OCI-M1 (cell line): ENCODE results near the gene SSU72.
"Not testable (repeated sequence)": the region's sequence is repeated elsewhere in the genome, so short reads cannot be mapped to it uniquely, and the experiment has no call there.

ENCODE experiments used
- DNase-seq: peaks from one replicate; lab custom pipeline; 2025; lab: John Stamatoyannopoulos, UW

The SSU72 gene

DNA sequence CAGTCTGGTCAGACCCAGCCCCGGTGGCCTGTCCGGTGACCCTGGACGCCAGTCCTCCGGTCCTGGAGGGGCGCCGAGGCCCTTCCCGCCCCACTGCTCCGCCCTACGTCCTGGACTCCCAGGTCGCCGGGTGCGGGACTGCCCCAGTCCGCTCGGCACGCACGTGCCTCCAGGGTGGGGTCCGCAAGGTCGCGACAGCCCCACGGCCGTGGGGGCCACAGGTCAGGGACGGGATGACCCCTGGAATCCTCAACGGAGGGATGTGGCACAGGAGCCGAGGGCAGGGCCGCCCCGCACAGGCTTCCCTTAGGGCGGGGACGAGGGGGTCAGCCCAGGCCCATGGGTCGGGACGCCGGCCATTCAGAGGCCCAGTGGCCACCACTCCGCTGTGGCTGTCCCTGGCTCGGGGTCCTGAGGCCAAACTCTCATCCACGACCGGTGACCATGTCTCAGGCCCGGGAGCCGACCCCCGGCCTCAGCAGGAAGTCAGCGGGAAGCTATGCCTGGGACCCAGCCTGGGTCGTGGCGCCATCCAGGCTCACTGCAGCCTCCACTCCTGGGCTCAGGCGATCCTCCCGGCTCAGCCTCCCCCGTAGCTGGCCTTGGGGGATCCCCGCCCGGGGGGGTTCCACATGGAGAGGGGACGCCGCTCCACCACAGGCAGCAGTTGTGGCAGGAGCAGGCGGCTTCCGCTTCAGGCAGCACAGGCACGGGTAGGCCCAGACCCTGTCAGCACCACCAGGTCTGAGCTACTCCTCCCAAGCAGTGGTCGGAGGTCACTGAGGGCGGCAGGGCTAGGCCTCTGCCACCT, 33.6 kb downstream of the SSU72 start:
- DNase-seq = no peak

DNA sequence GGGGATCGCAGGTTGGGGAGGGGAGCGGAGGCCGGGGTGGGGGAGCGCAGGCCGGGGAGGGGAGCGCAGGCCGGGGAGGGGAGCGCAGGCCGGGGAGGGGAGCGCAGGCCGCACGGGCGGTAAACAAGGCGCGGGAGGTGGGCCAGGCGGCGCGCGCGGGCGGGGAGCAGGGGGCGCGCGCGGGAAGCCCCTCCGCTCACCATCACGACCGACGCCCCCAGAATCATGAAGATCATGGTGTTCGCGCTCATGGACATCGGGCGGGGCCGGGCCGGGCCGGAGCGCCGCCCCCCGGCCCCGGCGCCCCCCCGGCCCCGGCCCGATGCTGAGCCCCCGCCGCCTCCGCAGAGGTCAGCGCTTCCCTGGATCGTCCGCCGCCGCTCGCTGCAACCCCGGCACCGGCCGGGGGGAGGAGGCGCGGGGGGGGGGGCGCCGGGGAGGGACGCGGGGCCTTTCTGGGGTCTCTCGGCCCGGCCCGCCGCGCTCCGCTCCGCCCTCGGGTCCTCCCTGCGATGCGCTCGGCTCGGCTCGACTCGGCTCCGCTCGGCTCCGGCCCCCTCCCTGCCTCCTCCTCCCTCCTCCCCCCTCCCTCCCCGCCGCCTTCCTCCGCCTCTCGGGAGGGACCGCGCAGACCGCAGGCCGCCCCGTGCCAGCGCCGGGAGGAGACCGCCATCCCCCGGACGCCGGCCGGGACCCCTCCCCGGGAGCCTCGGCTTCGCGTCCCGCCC, 34.4 kb downstream of the SSU72 start, which contains the start of gene TMEM240:
Gene TMEM240 (minus strand): TSS at position 535 of the 728 bp plus-strand sequence. CDS start 278 bp downstream, at position 257.
- no peak for DNase-seq

DNA sequence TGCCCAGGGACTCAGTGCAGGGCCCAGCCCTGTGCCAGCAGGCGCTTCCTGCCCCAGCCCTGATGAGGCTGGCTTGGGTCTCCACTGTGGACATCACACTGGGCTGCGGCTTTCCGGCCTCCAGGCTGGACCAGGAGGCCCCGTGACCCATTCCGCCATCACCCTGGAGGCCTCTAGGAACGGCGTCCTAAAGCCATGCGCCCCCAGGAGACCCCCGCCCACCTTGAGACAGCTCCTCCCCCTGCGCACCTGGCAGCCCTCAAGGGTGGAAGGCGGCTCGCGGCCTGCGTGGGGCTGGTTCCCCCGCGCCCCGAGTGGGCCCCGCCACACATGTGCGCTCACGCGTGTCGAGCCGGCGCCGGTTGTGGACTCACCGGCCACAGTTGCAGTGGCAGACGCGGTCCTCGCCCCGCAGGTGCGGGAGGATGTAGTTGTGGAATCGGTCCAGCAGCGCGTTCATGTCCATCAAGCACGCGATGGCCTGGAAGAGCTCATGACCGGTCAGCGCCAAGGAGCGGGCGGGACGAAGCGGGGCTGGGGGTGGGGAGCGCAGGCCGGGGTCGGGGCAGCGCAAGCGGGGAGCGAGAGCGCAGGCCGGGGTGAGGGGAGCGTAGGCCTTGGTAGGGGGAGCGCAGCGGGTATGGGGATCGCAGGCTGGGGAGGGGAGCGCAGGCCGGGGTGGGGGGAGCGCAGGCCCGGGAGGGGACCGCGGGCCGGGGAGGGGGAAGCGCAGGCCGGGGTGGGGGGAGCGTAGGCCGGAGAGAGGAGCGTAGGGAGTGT, 35.2 kb downstream of the SSU72 start:
- no peak for DNase-seq

DNA sequence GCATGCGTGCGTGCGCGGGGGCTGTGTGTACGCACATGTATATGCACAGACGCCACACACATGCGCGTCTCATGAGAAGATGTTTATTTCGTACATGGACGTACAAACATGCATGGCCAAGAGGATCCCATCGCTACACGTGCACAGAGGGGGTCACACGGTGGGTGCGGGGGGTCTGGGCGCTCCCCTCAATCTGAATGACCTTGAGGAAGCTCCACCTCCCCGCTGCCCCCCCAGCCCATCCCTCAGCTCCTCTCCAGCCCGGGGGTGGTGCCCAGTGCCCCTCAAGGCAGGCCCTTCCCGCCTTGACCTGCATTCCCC, 35.7 kb downstream of the SSU72 start:
- DNase-seq = no peak

DNA sequence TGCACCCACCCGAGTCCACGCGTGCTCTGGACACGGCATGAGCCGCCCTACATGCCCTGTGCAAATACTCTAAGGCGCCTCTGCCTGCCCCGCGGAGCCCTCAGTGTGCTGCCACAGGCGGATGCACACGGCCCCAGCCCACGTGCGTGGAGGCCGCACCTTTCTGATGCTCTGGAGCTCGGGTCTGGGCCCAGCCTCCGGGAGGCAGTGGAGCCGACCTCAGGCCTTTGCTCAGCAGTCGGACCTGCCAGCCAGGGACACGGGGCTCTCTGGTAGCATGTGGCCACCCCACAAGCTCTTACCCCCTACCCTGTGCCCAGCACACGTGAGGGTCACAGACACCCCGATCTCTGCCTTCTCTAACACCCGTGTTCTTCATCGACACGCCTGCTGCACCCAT, 36.3 kb downstream of the SSU72 start:
- no peak for DNase-seq

DNA sequence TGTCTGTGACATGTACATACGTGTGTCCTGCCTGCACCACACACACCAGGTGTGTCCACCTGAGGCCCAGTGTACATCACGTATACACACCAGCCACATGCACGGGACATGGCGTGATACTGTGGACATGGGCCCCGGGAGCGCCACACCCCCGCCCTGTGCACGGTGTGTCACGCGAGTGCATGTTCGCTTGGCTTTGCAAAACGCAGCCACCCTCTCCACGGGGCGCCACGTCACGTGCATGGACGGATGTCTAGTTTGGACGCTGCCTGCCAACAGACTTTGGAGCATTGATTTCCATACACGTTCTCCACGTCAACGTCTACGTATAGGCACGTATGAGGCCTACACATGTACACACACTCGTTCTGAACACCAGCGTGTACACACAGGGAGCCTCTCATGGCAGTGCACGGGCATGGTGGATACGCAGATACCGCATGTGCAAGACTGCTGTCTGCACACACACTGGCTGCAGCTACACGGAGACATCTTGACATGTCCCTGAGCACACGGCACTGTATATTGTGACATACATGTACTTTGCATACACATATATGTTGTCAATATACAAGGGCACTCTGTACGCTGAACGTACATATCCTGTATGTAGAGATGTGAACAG, 36.9 kb downstream of the SSU72 start:
- no peak for DNase-seq

DNA sequence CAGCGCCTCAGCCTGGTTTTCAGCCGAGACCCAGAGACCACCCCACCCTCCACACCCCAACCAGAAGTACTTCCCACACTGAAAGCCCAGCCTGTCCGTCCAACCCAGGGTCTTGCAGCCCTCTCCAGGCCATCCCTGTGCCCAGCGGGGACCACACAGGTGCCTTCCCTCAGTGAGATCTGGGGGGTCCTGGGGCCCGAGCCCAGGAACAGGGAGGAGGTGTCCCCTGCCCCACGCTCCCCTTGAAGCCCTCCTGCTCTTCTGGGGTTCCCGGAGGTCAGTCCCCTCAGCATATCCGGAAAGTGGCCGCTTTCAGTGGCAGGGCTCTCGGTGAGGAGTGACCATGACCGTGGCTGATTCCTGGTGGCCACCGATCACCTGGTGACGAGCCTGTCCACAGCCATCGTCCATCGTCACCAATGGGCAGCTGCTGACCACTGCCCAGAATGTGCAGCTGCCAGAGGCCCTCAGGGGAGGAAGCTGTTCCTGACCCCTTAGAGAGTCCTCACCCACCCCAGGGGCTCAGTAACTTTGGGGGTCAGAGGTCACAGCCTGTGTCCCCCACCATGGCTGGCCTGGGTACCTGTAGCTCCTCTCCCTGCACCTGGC, 37.6 kb downstream of the SSU72 start:
- DNase-seq = no peak

DNA sequence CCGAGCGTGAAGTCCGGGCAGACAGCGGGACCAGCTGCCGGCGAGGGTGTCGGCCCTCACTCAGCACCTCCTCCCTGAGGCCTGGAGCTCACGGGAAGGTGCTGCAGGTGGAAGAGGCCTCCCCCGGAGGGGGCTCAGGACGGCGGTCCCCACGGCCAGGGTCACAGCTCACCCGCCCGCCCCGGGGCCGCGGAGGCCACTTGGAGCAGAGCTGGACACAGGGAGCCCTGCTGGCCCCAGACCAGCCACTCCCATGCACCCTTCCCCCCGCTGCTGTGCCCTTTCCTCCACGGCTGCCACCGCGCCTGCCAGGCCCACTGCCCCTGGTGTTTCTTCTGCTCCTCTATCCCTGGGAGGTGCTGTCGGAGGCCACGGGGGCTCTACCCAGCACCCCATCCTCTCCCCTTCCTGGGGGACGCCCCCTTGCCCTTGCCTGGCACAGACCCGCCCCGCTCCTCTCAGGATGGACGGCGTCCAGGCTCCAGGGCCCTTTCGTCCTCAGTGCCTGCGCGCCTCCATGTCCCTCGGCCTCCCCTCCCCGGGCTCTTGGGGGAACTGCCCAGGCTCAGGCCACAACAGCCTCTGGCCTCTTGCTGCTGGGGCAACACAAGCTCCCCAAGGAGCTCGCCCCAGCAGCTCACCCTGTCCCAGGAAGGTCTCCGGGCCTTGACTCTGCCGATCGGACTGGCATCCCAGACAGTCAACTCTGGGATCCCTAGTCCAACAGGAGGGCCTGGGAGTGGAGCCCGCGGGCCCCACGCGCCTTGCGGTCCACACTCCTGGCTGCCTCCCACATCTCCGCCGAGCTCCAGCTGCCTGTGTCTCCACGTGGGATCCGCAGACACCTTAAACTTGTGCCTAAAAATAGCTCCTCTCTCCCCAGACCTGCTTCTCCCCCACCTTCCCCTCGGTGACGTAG, 38.4 kb downstream of the SSU72 start:
- no peak for DNase-seq

DNA sequence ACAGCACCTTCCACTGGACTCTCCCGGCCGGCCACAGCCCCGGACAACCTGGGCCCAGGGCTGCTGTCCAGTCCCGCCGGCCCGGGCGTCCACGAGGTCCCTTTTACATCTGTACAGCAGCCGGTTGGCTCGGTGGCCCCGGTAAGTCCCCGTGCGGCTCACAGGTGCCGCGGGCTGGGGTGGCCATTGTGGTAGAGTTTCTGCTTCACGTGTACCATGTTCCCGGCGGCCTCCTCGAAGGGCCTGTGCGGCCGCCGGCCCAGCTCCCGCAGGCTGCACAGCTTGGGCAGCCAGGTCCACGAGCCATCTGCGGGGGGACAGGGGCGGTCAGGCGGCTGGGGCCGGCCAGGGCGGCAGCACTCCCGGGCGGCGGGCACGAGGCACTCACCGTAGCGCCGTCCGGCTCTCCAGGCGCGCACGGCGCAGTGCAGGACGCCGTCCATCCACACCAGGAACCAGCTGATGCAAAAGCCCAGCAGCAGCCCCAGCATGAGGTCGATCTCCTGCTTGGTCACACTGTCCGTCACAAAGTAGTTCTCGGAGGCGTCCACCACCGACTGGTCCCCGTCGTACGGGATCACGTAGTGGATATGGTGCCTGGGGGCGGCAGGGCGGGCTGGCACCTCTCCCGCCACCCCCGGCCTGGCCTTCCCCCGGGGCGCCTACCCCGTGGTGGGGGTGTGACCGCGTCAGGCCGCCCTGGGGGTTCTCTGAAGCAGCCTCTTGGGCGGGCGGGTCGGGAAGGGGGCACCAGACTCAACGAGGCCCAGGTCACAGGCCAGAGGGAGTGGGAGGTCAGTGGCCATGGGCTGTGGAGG, 39.3 kb downstream of the SSU72 start:
- no peak for DNase-seq

DNA sequence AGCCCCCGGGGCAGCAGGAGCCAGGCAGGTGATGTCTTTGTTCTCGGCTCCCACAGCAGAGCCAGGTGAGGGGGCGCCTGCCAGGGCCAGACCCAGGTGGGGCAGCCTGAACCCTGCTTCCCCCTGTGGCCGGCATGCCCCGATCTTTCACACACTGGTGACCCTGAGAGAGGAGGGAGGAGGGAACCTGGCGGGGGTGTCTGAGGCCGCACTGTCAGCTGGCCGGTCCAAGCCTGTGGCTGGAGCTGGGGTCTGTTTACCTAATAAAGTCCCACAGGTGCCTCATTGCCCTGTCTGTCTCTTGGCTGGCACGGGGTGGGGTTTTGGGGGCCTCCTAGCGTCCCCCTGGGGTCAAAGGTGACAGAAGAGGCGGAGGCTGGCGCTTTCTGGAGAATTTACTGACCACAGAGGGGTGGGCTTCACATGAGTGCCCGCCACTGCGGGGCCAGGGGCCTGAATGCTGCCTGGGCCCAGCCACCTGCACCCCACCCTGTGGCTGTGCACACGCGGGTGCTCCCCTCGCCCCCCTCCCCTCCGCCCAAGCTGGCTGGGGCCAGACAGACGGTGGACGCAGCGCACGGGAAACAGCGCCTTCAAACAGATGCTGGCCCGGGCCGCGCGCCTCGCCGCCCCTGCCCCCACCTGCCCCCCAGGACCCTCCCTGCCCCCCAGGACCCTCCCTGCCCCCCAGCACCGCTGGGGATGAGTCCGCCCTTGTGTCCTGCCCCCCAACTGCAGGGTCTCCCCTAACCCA, 40.1 kb downstream of the SSU72 start:
- no peak for DNase-seq

DNA sequence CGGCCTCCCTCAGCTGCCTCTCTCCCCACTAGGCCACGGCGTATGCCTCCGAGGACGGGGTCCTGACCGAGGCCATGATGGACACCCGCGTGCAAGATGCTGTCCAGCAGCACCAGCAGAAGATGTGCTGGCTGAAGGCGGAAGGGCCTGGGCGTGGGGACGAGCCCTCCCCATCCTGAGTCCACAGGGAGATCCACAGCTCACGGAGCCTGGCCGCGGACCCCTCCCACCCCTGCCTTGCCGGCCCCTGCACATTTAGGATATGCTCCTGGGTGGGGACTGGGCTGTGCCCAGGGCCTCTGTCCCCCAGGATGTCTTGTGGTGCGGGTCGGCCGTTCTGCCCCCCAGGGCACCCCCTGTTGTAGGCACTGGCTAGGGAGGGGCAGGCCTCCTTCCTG, 40.8 kb downstream of the SSU72 start:
- not testable (repeated sequence) for DNase-seq

DNA sequence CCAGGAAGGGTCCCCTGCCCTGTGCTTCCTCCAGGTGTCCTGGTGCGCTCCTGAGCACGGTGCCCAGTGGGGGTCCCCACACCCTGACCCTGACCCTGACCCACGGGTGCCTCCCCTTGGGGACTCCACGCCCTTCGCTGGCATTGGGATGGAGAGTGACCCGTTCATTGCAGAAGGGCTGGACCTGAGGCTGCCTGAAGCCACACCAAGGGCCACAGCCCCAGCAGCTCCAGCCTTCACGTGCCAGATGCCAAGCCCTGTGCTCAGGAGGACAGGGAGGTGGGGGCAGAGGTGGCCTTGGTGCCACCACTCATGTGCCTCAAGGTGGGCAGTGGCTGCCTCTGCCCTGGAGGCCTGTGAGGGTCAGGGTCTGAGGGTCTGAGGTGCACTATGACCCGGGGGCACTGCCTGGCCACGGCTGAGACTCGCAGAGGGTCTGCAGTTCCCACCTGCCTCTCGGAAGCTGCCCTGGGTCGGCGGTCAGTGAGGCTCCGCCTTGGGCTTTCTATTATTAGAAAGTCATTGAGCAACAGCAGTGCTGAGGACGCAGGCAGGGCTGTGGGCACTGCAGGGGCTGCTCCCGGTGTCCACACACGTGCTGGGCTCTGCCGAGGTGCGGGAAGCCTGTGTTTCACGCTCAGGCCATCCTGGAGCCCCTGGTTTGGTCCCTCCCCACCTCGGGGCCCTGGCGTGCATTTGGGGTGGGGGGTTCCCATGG, 41.3 kb downstream of the SSU72 start:
- DNase-seq = not testable (repeated sequence)

DNA sequence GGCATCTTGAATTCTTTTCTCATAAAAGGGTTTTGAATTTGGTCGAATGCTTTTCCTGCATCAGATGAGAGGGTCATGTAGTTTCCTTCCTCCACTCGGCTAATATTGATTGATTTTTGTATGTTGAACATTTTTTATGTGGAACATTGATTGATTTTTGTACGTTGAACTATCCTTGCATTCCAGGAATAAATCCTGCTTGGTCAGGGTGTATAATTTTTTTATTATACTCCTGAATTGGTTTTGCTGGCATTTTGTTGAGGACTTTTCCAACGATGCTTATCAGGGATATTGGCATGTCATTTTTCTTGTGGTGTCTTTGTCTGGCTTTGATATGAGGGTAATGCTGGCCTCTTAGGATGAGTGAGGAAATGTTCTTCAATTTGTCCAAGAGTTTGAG, 42.7 kb downstream of the SSU72 start:
- no peak for DNase-seq

DNA sequence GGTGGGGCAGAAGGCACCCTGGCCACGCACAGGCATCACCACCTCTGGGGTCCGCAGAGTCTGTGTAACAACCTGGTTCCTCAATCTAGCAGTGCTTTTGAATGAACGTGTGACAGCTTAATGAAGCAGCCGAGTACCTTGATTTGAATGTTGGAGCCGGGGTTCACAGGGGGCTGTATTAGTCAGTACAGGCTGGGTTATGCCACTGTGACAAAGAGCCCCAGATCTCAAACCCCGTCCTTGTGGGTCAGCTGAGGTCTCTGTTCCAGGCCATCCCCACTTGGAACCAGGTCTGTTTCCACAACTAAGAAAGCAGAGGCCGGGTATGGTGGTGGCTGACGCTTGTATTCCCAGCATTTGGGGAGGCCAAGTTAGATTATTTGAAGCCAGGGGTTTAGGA, 44.7 kb downstream of the SSU72 start:
- DNase-seq = no peak

DNA sequence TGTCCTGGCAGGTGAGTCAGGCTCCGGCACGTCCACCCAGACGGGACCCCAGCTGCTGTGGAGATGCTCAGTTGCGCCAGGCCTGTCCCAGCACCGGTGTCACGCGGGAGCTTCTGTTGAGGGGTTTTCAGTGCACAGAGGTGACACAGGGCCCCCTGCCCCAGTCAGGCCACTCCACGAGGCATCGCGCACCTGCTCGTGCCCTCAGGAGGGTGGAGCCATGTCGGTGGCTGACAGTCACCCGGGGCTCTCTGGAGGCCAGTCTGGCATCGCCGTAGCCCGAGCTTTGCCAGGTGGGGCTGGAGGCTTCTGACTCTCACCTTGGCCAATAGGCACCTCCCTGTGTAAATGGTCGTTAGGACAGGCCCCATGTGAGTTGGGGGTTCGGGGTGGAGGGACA, 45.3 kb downstream of the SSU72 start:
- no peak for DNase-seq

DNA sequence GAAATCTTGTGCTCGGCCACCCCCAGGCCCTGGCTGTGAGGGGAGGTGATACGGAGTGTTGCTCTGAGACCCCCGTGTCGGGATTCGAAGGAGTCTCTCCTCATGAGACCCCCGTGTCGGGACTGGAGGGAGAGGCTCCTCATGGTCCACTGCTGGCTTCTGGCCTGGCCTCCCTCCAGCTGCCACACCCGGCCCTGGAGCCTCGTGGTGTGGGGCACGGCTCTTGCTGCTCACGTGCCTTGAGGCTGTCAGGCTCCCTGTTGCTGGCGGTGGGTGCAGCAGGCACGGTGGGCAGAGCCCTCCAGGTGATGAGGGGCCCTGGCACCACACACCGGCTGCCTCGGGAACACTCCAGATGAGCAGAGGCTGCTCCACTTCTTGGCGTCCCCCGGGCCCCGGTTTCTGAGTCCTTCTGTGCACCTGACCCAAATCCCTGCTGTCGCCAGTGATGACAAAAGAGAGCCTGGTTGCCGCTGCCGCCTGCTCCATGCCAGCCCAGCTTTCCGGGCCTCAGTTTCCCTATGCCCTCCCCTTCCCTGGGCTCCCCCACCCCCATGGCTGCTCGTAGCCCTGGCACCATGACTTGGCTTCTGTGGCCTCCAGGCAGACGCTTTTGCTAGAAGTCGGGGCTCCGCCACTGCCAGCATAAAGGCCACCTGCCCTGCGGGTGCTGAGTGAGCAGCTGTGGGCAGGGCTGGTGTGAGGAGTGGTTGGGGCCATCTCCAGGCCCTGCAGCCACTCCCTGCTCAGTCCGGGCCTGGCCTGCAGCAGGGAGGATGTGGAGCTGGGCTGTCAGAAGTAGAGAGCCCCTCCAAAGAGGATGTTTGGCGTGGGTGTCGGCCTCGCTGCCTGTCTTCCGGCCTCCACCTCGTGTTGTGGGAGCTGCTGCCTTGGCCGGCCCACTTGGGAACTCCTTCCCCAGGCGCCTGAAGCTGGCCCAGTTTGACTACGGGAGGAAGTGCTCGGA, 46.1 kb downstream of the SSU72 start:
- DNase-seq = no peak

DNA sequence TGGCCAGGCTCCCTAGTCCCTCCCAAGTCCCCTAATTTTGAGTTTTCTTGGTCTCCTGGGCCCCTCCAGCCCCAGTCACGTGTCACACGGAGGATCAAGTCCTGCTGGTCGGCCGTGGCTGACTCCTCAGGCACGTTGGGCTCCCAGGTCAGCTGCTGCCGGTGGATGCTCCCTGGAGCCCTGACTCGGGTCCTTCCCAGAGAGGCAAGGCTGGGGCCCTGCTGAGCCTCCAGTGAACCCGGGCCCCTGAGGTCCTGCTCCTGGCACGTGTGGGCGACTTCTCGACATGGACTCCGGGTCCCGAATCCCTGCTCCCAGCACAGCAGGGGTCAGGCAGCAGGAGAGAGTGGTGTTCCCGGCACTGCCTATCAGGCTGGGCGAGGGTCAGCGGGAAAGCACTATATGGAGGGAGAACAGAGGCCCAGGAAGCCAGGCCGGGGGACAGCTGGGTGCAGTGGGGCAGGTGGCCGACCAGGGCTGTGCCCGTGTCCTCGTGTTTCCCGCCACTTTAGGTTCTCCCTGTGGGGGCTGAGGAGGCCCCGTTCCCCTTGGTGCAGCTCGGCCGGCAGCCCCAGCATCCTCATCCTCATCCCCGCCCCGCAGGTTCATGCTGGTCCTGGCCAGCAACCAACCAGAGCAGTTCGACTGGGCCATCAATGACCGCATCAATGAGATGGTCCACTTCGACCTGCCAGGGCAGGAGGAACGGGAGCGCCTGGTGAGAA, 47.4 kb downstream of the SSU72 start:
- DNase-seq = no peak
